GM23338 (cell line): Measurements from ENCODE around the gene JMJD1C. TPM values are rescaled to one million over a fixed set of nuclear protein-coding genes. Genes with fewer than 3 reads are reported as not detected.

Experiments used
- ATAC-seq: fragments of 200-7000 bp; cut with Tn5 transposase; 3 replicates; pipeline ENCODE4 v1.9.1; 2020
- DNase-seq: peaks from one replicate; pipeline ENCODE4 v3.0.0-alpha.2; 2015; ENCODE audit warnings: low spot score
- H2AFZ ChIP-seq: fragments of 200-600 bp; sonication (generic); 2 replicates; pipeline ENCODE4 v1.8.0; 2016; ENCODE audit warnings: antibody characterized with exemption, mild to moderate bottlenecking, moderate library complexity
- H3F3A ChIP-seq: fragments of 200-600 bp; sonication (generic); replicated peaks from 2 replicates; pipeline ENCODE4 v1.8.0; 2017; ENCODE audit warnings: antibody characterized with exemption, mixed run types, low read depth
- H3K27ac ChIP-seq: fragments of 200-600 bp; sonication (generic); 2 replicates; pipeline ENCODE4 v1.6.1; 2016; ENCODE audit warnings: low read depth
- H3K27me3 ChIP-seq: fragments of 200-600 bp; sonication (generic); 2 replicates; pipeline ENCODE4 v1.8.0; 2016; ENCODE audit warnings: mild to moderate bottlenecking, mixed run types, moderate library complexity; ENCODE audit not compliant: insufficient read depth
- H3K36me3 ChIP-seq: fragments of 200-600 bp; sonication (generic); 2 replicates; pipeline ENCODE4 v1.8.0; 2016; ENCODE audit warnings: mild to moderate bottlenecking; ENCODE audit not compliant: insufficient read depth
- H3K4me1 ChIP-seq: fragments of 200-600 bp; sonication (generic); 2 replicates; pipeline ENCODE4 v1.8.0; 2016; ENCODE audit warnings: mild to moderate bottlenecking, moderate library complexity; ENCODE audit not compliant: insufficient read depth
- H3K4me2 ChIP-seq: fragments of 200-600 bp; sonication (generic); 2 replicates; pipeline ENCODE4 v1.7.1; 2017; ENCODE audit warnings: mixed run types
- H3K4me3 ChIP-seq: fragments of 200-600 bp; sonication (generic); 2 replicates; pipeline ENCODE4 v1.6.1; 2016; ENCODE audit warnings: mixed run types
- H3K79me2 ChIP-seq: fragments of 200-600 bp; sonication (generic); replicated peaks from 2 replicates; pipeline ENCODE4 v1.8.0; 2017; ENCODE audit warnings: mild to moderate bottlenecking; ENCODE audit not compliant: insufficient read depth
- H3K9me2 ChIP-seq: fragments of 200-600 bp; sonication (generic); 2 replicates; pipeline ENCODE4 v1.8.0; 2017; ENCODE audit not compliant: insufficient read depth
- H4K20me1 ChIP-seq: fragments of 200-600 bp; sonication (generic); replicated peaks from 2 replicates; pipeline ENCODE4 v1.8.0; 2017; ENCODE audit warnings: mild to moderate bottlenecking; ENCODE audit not compliant: insufficient read depth
- H3K27ac Mint-ChIP-seq: 2 replicates; pipeline ENCODE4 v1.8.0; 2020; ENCODE audit warnings: inconsistent platforms, mild to moderate bottlenecking, moderate library complexity, mixed read lengths
- H3K27me3 Mint-ChIP-seq: 3 replicates; pipeline ENCODE4 v1.8.0; 2022; ENCODE audit warnings: low read depth, mild to moderate bottlenecking, moderate library complexity, mixed read lengths, inconsistent platforms; ENCODE audit not compliant: insufficient read depth, poor library complexity
- H3K36me3 Mint-ChIP-seq: 3 replicates; pipeline ENCODE4 v1.8.0; 2021; ENCODE audit warnings: low read depth, mild to moderate bottlenecking, inconsistent platforms, moderate library complexity, mixed read lengths
- H3K4me1 Mint-ChIP-seq: 3 replicates; pipeline ENCODE4 v1.8.0; 2020; ENCODE audit warnings: mild to moderate bottlenecking, inconsistent platforms, mixed read lengths
- H3K4me3 Mint-ChIP-seq: 3 replicates; pipeline ENCODE4 v1.8.0; 2021; ENCODE audit warnings: moderate library complexity, mild to moderate bottlenecking, inconsistent platforms, mixed read lengths
- H3K9me3 Mint-ChIP-seq: 3 replicates; pipeline ENCODE4 v1.8.0; 2020; ENCODE audit warnings: moderate library complexity, mild to moderate bottlenecking, inconsistent platforms, mixed read lengths
- CREB1 ChIP-seq: fragments of 250-450 bp; sonication (Bioruptor Pico); IDR thresholded peaks from 2 replicates; pipeline ENCODE4 v1.5.0; 2020; ENCODE audit warnings: low read depth, mild to moderate bottlenecking, moderate library complexity
- EZH2 ChIP-seq: fragments of 200-600 bp; sonication (generic); IDR thresholded peaks from one replicate; pipeline ENCODE4 v1.8.0; 2017; ENCODE audit warnings: antibody characterized with exemption, mild to moderate bottlenecking, low read depth; ENCODE audit not compliant: unreplicated experiment
- EZH2phosphoT487 ChIP-seq: fragments of 200-600 bp; sonication (generic); IDR thresholded peaks from one replicate; pipeline ENCODE4 v1.8.1; 2018; ENCODE audit warnings: antibody characterized with exemption; ENCODE audit not compliant: unreplicated experiment
- JUNB ChIP-seq: IDR thresholded peaks from one replicate; pipeline ENCODE4 v1.6.1; 2016; ENCODE audit warnings: antibody characterized with exemption; ENCODE audit not compliant: unreplicated experiment
- NANOG ChIP-seq: IDR thresholded peaks from 2 replicates; pipeline ENCODE4 v1.6.1; 2016; ENCODE audit warnings: antibody characterized with exemption, borderline replicate concordance
- POLR2AphosphoS5 ChIP-seq: IDR thresholded peaks from 2 replicates; pipeline ENCODE4 v1.6.1; 2016; ENCODE audit warnings: antibody characterized with exemption, low read depth
- STAT1 ChIP-seq: IDR thresholded peaks from one replicate; pipeline ENCODE4 v1.6.1; 2016; ENCODE audit warnings: antibody characterized with exemption; ENCODE audit not compliant: unreplicated experiment
- ZNF114 ChIP-seq: fragments of 250-450 bp; sonication (Bioruptor Pico); IDR thresholded peaks from 2 replicates; pipeline ENCODE4 v1.5.0; 2020; ENCODE audit warnings: mild to moderate bottlenecking, moderate library complexity
- ZNF331 ChIP-seq: fragments of 250-450 bp; sonication (Bioruptor Pico); IDR thresholded peaks from 2 replicates; pipeline ENCODE4 v1.5.0; 2020; ENCODE audit warnings: low read depth, mild to moderate bottlenecking, moderate library complexity
- polyA plus RNA-seq: library from polyadenylated mRNA; unstranded; fragments of >200 nt; fragmentation: Nextera tagmentation; extraction: Ambion mirVana; gene quantifications from 2 replicates; pipeline ENCODE4 v1.2.1, GENCODE V29; 2016
- total RNA-seq: library from RNA; depleted of rRNA; stranded (reverse); fragments of >200 nt; shearing (Covaris generic); gene quantifications from 2 replicates; pipeline ENCODE4 v1.2.3, GENCODE V29; 2014
- TF ChIP-seq, protein P1 (sequence below): fragments of 250-450 bp; sonication (Bioruptor Pico); IDR thresholded peaks from 2 replicates; pipeline ENCODE4 v1.5.0; 2020; ENCODE audit warnings: mild to moderate bottlenecking, moderate library complexity
- TF ChIP-seq, protein P2 (sequence below), 2 experiments: fragments of 200-600 bp in 1 of 2; sonication (generic) in 1 of 2; conservative IDR thresholded peaks; 2 replicates each; pipeline versions ENCODE4 v1.5.1 to v1.6.1; 2016 to 2017; ENCODE audit warnings: antibody characterized with exemption in 2 of 2, low read depth in 2 of 2, mild to moderate bottlenecking in 2 of 2, moderate library complexity in 1 of 2
- TF ChIP-seq, protein P3 (sequence below): IDR thresholded peaks from 2 replicates; pipeline ENCODE4 v1.6.1; 2016; ENCODE audit warnings: antibody characterized with exemption
- TF ChIP-seq, protein P4 (sequence below): IDR thresholded peaks from one replicate; pipeline ENCODE4 v1.6.1; 2018; ENCODE audit warnings: antibody characterized with exemption; ENCODE audit not compliant: unreplicated experiment

Gene JMJD1C
- total and polyA plus RNA-seq, 2 experiments from 2014 or later, result 333 to 435 TPM

DNA sequence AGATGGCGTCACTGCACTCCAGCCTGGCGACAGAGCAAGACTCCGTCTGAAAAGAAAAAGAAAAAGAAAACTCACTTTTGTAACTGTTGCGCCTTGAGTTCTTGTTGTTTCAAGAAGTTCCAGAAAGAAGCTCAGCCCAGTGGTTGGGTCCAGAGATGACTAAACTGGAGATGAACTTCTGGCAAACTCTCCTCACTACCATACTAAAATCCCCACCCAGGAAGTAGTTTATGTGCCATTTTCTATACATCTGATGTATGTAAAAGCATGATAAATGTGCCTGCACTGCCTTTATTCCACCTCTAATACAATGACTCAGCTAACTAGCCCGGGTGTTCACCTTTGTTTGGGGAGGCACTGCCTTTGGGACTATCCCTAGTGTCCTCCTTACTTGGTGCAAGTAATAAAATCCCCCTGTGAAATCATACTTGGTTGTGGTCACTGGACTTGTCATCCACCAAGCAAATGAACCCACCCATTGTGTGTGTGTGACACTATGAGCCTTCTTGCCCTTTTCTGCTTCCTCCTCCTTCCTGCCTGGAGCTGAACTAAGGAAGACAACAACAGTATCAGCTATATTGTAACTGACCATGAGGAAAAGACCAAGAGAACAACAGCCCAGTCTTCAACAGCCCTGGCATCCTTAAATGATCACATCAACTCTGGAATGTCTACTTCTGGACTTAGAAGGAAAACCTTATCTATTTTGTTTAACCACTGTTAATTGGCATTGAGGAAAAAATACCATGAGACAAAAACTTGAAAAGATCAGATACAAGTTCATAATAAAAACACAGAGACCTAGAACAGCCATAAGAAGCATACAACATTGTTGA is 33.6 kb downstream of the JMJD1C start:
- Histone ChIP-seq H2AFZ (no peak overlapping the region), H3K27ac (no peak overlapping the region), H4K20me1 (no peaks in the 10 kb centered on the region; the same call in 1 of the 2 replicates), H3F3A (no peaks in the 10 kb centered on the region), H3K4me2 (no peak overlapping the region), H3K79me2 (peaks cover 95% of the 10 kb centered on the region), H3K4me1 (peaks cover 58% of the 10 kb centered on the region), H3K4me3 (no peak overlapping the region), H3K27me3 (no peaks in the 10 kb centered on the region), H3K9me2 (no peaks in the 10 kb centered on the region), H3K36me3 (no peaks in the 10 kb centered on the region)
- peaks cover 2% of the 10 kb centered on the region for H3K27me3 Mint-ChIP-seq
- H3K4me3 Mint-ChIP-seq, result no peak overlapping the region
- no peaks in the 10 kb centered on the region for H3K9me3 Mint-ChIP-seq
- DNase-seq (no peak), ATAC-seq (no peak)
- peaks cover 41% of the 10 kb centered on the region for H3K4me1 Mint-ChIP-seq
- TF ChIP-seq ZNF331, result no peak
- no peak for TF ChIP-seq JUNB
- no peak for TF ChIP-seq POLR2AphosphoS5
- no peak for TF ChIP-seq EZH2phosphoT487
- TF ChIP-seq, protein P1, sequence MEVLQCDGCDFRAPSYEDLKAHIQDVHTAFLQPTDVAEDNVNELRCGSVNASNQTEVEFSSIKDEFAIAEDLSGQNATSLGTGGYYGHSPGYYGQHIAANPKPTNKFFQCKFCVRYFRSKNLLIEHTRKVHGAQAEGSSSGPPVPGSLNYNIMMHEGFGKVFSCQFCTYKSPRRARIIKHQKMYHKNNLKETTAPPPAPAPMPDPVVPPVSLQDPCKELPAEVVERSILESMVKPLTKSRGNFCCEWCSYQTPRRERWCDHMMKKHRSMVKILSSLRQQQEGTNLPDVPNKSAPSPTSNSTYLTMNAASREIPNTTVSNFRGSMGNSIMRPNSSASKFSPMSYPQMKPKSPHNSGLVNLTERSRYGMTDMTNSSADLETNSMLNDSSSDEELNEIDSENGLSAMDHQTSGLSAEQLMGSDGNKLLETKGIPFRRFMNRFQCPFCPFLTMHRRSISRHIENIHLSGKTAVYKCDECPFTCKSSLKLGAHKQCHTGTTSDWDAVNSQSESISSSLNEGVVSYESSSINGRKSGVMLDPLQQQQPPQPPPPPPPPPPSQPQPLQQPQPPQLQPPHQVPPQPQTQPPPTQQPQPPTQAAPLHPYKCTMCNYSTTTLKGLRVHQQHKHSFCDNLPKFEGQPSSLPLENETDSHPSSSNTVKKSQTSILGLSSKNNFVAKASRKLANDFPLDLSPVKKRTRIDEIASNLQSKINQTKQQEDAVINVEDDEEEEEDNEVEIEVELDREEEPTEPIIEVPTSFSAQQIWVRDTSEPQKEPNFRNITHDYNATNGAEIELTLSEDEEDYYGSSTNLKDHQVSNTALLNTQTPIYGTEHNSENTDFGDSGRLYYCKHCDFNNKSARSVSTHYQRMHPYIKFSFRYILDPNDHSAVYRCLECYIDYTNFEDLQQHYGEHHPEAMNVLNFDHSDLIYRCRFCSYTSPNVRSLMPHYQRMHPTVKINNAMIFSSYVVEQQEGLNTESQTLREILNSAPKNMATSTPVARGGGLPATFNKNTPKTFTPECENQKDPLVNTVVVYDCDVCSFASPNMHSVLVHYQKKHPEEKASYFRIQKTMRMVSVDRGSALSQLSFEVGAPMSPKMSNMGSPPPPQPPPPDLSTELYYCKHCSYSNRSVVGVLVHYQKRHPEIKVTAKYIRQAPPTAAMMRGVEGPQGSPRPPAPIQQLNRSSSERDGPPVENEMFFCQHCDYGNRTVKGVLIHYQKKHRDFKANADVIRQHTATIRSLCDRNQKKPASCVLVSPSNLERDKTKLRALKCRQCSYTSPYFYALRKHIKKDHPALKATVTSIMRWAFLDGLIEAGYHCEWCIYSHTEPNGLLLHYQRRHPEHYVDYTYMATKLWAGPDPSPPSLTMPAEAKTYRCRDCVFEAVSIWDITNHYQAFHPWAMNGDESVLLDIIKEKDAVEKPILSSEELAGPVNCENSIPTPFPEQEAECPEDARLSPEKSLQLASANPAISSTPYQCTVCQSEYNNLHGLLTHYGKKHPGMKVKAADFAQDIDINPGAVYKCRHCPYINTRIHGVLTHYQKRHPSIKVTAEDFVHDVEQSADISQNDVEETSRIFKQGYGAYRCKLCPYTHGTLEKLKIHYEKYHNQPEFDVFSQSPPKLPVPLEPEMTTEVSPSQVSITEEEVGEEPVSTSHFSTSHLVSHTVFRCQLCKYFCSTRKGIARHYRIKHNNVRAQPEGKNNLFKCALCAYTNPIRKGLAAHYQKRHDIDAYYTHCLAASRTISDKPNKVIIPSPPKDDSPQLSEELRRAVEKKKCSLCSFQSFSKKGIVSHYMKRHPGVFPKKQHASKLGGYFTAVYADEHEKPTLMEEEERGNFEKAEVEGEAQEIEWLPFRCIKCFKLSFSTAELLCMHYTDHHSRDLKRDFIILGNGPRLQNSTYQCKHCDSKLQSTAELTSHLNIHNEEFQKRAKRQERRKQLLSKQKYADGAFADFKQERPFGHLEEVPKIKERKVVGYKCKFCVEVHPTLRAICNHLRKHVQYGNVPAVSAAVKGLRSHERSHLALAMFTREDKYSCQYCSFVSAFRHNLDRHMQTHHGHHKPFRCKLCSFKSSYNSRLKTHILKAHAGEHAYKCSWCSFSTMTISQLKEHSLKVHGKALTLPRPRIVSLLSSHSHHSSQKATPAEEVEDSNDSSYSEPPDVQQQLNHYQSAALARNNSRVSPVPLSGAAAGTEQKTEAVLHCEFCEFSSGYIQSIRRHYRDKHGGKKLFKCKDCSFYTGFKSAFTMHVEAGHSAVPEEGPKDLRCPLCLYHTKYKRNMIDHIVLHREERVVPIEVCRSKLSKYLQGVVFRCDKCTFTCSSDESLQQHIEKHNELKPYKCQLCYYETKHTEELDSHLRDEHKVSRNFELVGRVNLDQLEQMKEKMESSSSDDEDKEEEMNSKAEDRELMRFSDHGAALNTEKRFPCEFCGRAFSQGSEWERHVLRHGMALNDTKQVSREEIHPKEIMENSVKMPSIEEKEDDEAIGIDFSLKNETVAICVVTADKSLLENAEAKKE, result no peak
- TF ChIP-seq STAT1, result no peak
- TF ChIP-seq CREB1, result no peak
- no peak for TF ChIP-seq NANOG
- no peak for TF ChIP-seq ZNF114 (CRISPR knock-in tag)
- TF ChIP-seq, protein P2, sequence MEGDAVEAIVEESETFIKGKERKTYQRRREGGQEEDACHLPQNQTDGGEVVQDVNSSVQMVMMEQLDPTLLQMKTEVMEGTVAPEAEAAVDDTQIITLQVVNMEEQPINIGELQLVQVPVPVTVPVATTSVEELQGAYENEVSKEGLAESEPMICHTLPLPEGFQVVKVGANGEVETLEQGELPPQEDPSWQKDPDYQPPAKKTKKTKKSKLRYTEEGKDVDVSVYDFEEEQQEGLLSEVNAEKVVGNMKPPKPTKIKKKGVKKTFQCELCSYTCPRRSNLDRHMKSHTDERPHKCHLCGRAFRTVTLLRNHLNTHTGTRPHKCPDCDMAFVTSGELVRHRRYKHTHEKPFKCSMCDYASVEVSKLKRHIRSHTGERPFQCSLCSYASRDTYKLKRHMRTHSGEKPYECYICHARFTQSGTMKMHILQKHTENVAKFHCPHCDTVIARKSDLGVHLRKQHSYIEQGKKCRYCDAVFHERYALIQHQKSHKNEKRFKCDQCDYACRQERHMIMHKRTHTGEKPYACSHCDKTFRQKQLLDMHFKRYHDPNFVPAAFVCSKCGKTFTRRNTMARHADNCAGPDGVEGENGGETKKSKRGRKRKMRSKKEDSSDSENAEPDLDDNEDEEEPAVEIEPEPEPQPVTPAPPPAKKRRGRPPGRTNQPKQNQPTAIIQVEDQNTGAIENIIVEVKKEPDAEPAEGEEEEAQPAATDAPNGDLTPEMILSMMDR (conservative IDR thresholded peaks at IDR 0.05; ENCODE audit: low read depth in 2 of 2), result no peak
- TF ChIP-seq EZH2, result no peak
- TF ChIP-seq, protein P3, sequence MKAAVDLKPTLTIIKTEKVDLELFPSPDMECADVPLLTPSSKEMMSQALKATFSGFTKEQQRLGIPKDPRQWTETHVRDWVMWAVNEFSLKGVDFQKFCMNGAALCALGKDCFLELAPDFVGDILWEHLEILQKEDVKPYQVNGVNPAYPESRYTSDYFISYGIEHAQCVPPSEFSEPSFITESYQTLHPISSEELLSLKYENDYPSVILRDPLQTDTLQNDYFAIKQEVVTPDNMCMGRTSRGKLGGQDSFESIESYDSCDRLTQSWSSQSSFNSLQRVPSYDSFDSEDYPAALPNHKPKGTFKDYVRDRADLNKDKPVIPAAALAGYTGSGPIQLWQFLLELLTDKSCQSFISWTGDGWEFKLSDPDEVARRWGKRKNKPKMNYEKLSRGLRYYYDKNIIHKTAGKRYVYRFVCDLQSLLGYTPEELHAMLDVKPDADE, result no peak
- TF ChIP-seq, protein P4, sequence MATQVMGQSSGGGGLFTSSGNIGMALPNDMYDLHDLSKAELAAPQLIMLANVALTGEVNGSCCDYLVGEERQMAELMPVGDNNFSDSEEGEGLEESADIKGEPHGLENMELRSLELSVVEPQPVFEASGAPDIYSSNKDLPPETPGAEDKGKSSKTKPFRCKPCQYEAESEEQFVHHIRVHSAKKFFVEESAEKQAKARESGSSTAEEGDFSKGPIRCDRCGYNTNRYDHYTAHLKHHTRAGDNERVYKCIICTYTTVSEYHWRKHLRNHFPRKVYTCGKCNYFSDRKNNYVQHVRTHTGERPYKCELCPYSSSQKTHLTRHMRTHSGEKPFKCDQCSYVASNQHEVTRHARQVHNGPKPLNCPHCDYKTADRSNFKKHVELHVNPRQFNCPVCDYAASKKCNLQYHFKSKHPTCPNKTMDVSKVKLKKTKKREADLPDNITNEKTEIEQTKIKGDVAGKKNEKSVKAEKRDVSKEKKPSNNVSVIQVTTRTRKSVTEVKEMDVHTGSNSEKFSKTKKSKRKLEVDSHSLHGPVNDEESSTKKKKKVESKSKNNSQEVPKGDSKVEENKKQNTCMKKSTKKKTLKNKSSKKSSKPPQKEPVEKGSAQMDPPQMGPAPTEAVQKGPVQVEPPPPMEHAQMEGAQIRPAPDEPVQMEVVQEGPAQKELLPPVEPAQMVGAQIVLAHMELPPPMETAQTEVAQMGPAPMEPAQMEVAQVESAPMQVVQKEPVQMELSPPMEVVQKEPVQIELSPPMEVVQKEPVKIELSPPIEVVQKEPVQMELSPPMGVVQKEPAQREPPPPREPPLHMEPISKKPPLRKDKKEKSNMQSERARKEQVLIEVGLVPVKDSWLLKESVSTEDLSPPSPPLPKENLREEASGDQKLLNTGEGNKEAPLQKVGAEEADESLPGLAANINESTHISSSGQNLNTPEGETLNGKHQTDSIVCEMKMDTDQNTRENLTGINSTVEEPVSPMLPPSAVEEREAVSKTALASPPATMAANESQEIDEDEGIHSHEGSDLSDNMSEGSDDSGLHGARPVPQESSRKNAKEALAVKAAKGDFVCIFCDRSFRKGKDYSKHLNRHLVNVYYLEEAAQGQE, result no peak
- H3K36me3 Mint-ChIP-seq, result no peaks in the 10 kb centered on the region; the same call in 2 of the 3 replicates
- no peak overlapping the region; the same call in 1 of the 2 replicates for H3K27ac Mint-ChIP-seq
